Measurements from ENCODE around the gene RRN3.
A peak's percentile ranks its signal among the peaks of the same experiment; 100 is the strongest.
"Not testable (repeated sequence)": the region's sequence is repeated elsewhere in the genome, so short reads cannot be mapped to it uniquely, and the experiment has no call there.

The RRN3 gene

DNA sequence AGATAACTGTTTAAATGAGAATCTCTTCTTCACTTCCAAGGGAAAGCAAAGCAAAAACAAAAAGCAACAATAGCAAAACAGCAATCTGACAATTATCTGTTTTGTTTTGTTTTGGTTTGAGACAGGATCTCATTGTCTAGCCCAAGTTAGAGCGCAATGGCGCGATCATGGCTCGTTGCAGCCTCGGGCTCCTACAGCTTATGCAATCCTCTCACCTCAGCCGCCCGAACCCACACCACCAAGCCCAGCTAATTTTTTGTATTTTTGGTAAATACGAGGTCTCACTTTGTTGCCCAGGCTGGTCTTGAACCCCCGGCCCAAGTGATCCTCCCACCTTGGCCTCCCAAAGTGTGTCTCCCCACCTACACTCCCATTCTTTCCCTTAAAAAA, 2.5 kb upstream of the RRN3 start:
- FAIRE-seq: not testable (repeated sequence)

DNA sequence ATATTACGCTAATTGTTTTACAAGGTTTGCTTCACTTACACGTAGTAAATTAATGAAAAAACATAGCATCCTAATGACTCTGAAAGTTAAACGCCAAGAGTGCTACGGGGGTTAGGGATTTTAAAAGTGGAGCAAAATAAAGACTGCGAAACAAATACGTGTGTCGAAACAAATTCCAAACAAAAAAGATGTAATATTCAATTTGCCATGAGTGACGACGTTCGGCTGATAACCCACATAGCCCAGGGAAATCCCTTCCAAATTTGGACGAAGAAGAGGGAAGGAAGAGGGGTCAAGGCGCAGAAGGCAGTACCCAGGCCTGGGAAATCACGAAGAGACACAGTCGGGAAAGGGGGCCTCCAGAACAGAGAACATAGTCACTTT, 509 bp downstream of the RRN3 start:
- FAIRE-seq: not testable (repeated sequence)

GRCh38 chr16:15090663-15091269, 3.3 kb downstream of the RRN3 start:
- not testable (repeated sequence) for FAIRE-seq

- not testable (repeated sequence) for FAIRE-seq
Measured at GRCh38 chr16:15082788-15083187, 11.3 kb downstream of the RRN3 start.

GRCh38 chr16:15080883-15081282, 13.2 kb downstream of the RRN3 start:
- not testable (repeated sequence) for FAIRE-seq

- FAIRE-seq: not testable (repeated sequence)
Measured at GRCh38 chr16:15076161-15076560, 17.9 kb downstream of the RRN3 start.

DNA sequence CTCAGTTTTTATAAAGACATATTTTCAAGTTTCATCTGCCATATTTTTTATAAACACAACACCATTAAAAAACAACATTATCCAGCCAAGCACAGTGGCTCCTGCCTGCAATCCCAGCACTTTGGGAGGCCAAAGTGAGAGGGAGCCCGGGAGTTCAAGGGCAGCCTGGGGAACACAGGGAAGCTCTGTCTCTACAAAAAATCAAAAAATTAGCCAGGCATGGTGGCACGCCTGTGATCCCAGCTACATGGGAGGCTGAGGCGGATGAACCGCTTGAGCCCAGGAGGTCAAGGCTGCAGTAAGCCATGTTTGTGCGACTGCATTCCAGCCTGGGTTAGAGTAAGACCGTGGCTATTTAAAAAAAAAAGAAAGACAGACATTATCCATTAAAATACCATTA, 21.0 kb downstream of the RRN3 start:
- no peak for FAIRE-seq

DNA sequence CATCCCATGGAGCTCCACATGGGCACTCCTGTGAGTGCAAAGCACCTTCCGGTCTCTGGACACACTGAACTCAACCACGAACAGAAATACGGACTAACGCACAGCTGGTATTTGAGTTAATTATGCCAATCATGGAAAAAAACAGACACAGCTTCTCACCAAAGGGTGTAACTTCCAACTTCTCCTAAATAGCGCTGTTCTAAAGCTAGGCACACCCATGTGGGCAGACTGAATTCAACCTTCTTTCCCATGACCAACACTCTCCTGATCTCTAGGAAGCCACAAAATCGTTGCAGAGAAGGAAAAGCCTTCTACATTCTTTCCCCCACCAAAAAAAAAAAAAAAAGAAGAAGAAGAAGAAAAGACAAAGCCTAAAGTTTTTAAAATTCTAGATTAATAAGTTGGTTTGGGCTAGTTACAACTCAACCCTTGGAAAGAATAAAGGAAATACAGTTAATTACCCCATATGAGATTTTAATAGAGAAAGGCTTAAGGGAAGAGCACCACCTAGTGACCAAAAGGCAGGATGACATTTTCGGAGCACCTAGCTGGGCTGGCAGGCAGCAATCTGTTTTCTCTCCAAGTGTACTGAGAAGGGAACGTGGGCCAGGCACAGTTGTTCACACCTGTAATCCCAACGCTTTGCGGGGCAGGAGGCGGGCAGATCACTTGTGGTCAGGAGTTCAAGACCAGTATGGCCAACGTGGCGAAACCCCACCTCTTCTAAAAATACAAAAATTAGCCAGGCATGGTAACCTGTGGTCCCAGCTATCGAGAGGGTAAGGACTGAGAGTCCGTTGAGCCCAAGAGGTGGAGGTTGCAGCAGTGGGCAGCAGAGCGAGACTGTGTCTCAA, 21.9 kb downstream of the RRN3 start:
- peak; percentile 74 for FAIRE-seq

- FAIRE-seq: not testable (repeated sequence)
Measured at GRCh38 chr16:15071013-15071412, 23.1 kb downstream of the RRN3 start.

- FAIRE-seq: not testable (repeated sequence)
Measured at GRCh38 chr16:15066690-15067089, 27.4 kb downstream of the RRN3 start.

- FAIRE-seq: not testable (repeated sequence)
Measured at GRCh38 chr16:15065961-15066360, 28.1 kb downstream of the RRN3 start.

- not testable (repeated sequence) for FAIRE-seq
Measured at GRCh38 chr16:15062085-15062810, 31.8 kb downstream of the RRN3 start.

DNA sequence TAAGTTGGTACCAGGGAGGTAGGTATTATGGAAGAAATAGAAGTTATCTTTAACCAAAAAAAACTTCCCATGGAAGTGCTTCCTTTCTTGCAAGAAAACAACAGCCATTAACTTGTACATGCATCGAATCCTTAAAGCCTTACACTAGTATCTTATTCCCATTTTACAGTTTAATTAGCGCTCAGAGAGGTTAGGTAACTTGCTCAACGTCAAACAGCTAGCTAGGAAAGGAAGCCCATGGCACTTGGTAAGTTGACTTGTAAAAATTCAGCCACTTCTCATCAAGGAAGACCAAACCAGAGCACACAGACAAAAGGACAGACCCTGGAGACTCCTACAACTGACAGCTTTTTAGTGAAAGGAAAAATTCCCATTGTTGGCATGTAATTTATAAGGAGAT, 34.7 kb downstream of the RRN3 start:
- no peak for FAIRE-seq

DNA sequence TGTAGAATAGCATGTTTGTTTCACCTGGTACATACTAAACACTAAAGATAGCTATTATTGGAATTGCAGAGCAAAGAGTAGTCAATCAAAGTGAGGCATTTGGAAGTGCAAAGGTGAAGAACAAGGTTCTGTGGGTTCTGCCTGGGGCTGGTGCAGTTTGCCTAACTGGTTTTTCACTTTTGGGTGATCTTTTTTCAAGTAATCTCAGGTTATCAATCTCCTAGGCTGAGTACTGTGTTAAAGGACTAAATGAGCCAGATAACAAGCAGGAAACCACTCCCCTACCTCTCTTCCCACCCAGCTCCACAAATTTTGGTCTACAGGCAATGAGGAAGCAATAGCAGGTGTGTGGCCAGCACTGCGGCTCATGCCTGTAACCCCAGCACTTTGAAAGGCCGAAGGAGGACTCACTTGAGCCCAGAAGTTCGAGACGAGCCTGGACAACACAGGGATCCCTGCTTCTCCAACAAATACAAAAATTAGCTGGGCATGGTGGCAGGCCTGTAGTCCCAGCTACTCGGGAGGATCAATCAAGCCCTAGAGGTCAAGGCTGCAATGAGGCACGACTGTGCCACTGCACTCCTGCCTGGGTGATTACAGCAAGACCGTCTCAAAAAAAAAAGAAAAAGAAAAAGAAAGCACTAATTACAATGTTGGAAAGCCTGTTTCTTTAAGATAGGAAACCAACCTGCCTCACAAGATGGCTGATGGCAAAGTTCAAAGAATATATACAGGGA, 36.2 kb downstream of the RRN3 start:
- FAIRE-seq: no peak

GRCh38 chr16:15055141-15056053, 38.7 kb downstream of the RRN3 start:
- FAIRE-seq: no peak

- no peak for FAIRE-seq
Measured at GRCh38 chr16:15054357-15055140, 39.5 kb downstream of the RRN3 start.

GRCh38 chr16:15053904-15054303, 40.2 kb downstream of the RRN3 start:
- no peak for FAIRE-seq

GRCh38 chr16:15052747-15053476, 41.2 kb downstream of the RRN3 start:
- FAIRE-seq: no peak

DNA sequence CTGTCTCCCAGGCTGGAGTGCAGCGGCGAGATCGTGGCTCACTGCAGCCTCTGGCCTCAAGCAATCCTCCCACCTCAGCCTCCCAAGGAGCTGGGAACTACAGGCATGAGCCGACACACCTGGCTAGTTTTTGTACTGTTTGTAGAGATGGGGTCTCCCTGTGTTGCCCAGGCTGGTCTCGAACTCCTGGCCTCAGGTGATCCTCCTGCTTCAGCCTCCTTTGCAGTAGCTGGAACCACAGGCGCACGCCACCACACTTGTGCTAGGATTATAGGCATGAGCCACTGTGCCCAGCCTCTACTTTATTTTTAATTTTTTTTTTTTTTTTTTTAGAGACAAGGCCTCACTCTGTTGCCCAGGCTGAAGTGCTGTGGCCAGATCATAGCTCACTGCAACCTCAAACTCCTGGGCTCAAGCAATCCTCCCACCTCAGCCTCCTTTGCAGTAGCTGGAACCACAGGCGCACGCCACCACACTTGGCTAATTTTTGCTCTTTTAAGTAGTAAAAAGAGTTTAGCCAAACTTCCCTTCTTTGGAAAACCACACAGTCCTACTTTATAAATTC, 42.6 kb downstream of the RRN3 start:
- no peak for FAIRE-seq

DNA sequence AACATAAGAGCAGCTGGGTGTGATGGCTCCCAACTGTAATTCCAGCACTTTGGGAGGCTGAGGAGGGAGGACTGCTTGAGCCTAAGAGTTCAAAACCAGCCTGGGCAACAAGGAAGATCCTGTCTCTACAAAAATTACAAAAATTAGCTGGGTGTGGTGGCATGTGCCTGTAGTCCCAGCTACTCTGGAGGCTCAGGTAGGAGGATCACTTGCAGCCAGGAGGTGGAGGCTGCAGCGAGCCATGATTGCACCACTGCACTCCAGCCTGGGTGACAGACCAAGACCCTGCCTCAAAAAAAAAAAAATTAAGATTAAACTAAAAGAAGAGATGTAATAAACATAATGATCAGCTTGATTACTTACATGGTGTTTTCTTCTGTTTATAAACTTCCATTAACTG, 43.6 kb downstream of the RRN3 start:
- not testable (repeated sequence) for FAIRE-seq
